Esophagus muscularis mucosa (tissue), 4 donors: ENCODE data around the gene PCBP1. TPM values are rescaled to one million over a fixed set of nuclear protein-coding genes. Genes with fewer than 3 reads are reported as not detected.
A peak's percentile ranks its signal among the peaks of the same experiment; 100 is the strongest.
"Not testable (repeated sequence)": the region's sequence is repeated elsewhere in the genome, so short reads cannot be mapped to it uniquely, and the experiment has no call there.

Source experiments
- DNase-seq: peaks from one replicate; pipeline ENCODE4 v3.0.0-alpha.2; 2017; ENCODE audit errors: extremely low spot score
- H3K27ac ChIP-seq, 4 donors: fragments of 200-600 bp; sonication (generic); replicated peaks in 1 of 4; 1 replicate in 3 of 4; 2 replicates in 1 of 4; pipeline ENCODE4 v1.5.1; 2016 to 2019; ENCODE audit warnings: mild to moderate bottlenecking in 1 of 4
- H3K27me3 ChIP-seq, 4 donors: fragments of 200-600 bp; sonication (generic); one replicate each; pipeline versions ENCODE4 v1.5.1 to v1.6.0; 2016 to 2019
- H3K36me3 ChIP-seq, 4 donors: fragments of 200-600 bp; sonication (generic); one replicate each; pipeline ENCODE4 v1.5.1; 2016 to 2019
- H3K4me1 ChIP-seq, 4 donors: fragments of 200-600 bp; sonication (generic); one replicate each; pipeline ENCODE4 v1.5.1; 2016 to 2019
- H3K4me3 ChIP-seq, 4 donors: fragments of 200-600 bp; sonication (generic); 1 replicate in 2 of 4; 2 replicates in 2 of 4; pipeline ENCODE4 v1.5.1; 2016 to 2019; ENCODE audit warnings: mild to moderate bottlenecking in 4 of 4, moderate library complexity in 1 of 4
- H3K9me3 ChIP-seq, 4 donors: fragments of 200-600 bp; sonication (generic); 1 replicate in 3 of 4; 2 replicates in 1 of 4; pipeline ENCODE4 v1.5.1; 2016 to 2019
- CTCF ChIP-seq, 3 experiments: fragments of 200-600 bp in 2 of 3; fragments of 450-650 bp in 1 of 3; sonication (generic) in 2 of 3; IDR thresholded peaks; one replicate each; pipeline ENCODE4 v1.5.1; 2017 to 2019; ENCODE audit warnings: antibody characterized with exemption in 3 of 3, mild to moderate bottlenecking in 2 of 3, moderate library complexity in 1 of 3
- EP300 ChIP-seq: sonication (generic); formaldehyde crosslinking; IDR thresholded peaks from one replicate; pipeline ENCODE4 v1.6.1; 2017; ENCODE audit warnings: antibody characterized with exemption
- POLR2A ChIP-seq: fragments of 450-650 bp; IDR thresholded peaks from one replicate; pipeline ENCODE4 v1.6.1; 2017; ENCODE audit warnings: antibody characterized with exemption, moderate library complexity, mild to moderate bottlenecking, low read depth
- POLR2AphosphoS5 ChIP-seq, 2 donors: sonication (generic); formaldehyde crosslinking; IDR thresholded peaks; one replicate each; pipeline ENCODE4 v1.6.1; 2017; ENCODE audit warnings: antibody characterized with exemption in 2 of 2
- WGBS: methylation state at CpG from one replicate; pipeline ENCODE4 v1.1.5; 2018; 5-methylcytosine and 5-hydroxymethylcytosine counted together
- intact Hi-C: fragments of 100-400 bp; cut with DNase I; formaldehyde crosslinking; loops from one replicate; pipeline ENCODE4 v1.15.1; 2023
- total RNA-seq, 4 donors: library from RNA; depleted of rRNA; stranded (reverse); fragments of >200 nt; gene quantifications; one replicate each; pipeline versions ENCODE4 v1.1.0 to v1.2.1, GENCODE V29; 2016

PCBP1 gene
- total RNA-seq, 4 donors from 2014 or later: 156 to 220 (median 189) TPM

GRCh38 chr2:70126413-70126812 is 39.1 kb downstream of the PCBP1 start:
- WGBS: 93% methylated on average over 2 of the region's 2 CpGs
- DNase-seq: no peak
- no peaks in the 10 kb centered on the region for H3K27me3 ChIP-seq
- peaks cover 26 to 42% (median 36%) of the 10 kb centered on the region in 4 donors for H3K4me1 ChIP-seq
- no peaks in the 10 kb centered on the region for H3K36me3 ChIP-seq
- intact Hi-C loops: no loop called here
- H3K9me3 ChIP-seq: no peaks in the 10 kb centered on the region
- H3K4me3 ChIP-seq: no peak overlapping the region
- TF ChIP-seq POLR2A (no peak), EP300 (no peak), CTCF (IDR thresholded peaks at IDR 0.05) (no peak), POLR2AphosphoS5 (IDR thresholded peaks at IDR 0.05) (no peak)
- H3K27ac ChIP-seq: no peak overlapping the region

- H3K9me3 ChIP-seq: no peaks in the 10 kb centered on the region
- no peak overlapping the region for H3K4me3 ChIP-seq
- 36% methylated on average over 1 of the region's 1 CpG for WGBS
- no peak for TF ChIP-seq POLR2AphosphoS5 (IDR thresholded peaks at IDR 0.05)
- TF ChIP-seq CTCF (IDR thresholded peaks at IDR 0.05): no peak
- TF ChIP-seq POLR2A: no peak
- TF ChIP-seq EP300: no peak
- no peak for DNase-seq
- H3K36me3 ChIP-seq: no peaks in the 10 kb centered on the region
- H3K4me1 ChIP-seq: peaks cover 38 to 53% (median 49%) of the 10 kb centered on the region in 4 donors
- H3K27ac ChIP-seq: no peak overlapping the region
- intact Hi-C loops: no loop called here
- no peaks in the 10 kb centered on the region for H3K27me3 ChIP-seq
Observed at GRCh38 chr2:70128005-70128404, 40.7 kb downstream of the PCBP1 start.

- H3K36me3 ChIP-seq, DNase-seq, intact Hi-C loops, H3K9me3 ChIP-seq, H3K27me3 ChIP-seq: not testable (repeated sequence)
- H3K4me1 ChIP-seq: peaks cover 43 to 57% (median 54%) of the 10 kb centered on the region in 4 donors
- 84% methylated on average over 17 of the region's 17 CpGs for WGBS
- H3K4me3 ChIP-seq: peak overlapping the region; percentile 38 to 47 (median 45)
- peak overlapping the region; percentile 84 to 92 (median 86) for H3K27ac ChIP-seq
Observed at GRCh38 chr2:70131344-70132143, 44.3 kb downstream of the PCBP1 start.

- Histone ChIP-seq H3K27ac (peak overlapping the region; percentile 84 to 92 (median 86)), H3K4me3 (peak overlapping the region; percentile 38 to 47 (median 45)), H3K27me3 (no peaks in the 10 kb centered on the region), H3K4me1 (peaks cover 47 to 57% (median 55%) of the 10 kb centered on the region in 4 donors), H3K9me3 (no peaks in the 10 kb centered on the region), H3K36me3 (no peaks in the 10 kb centered on the region)
- WGBS: 8% methylated on average over 8 of the region's 8 CpGs
- intact Hi-C loops: no loop called here
- no peak for DNase-seq
- TF ChIP-seq POLR2AphosphoS5 (IDR thresholded peaks at IDR 0.05) (peak; percentile 53 to 65), EP300 (no peak)
Observed at GRCh38 chr2:70132244-70133126, 45.2 kb downstream of the PCBP1 start.

- intact Hi-C loops: no loop called here
- 74% methylated on average over 1 of the region's 1 CpG for WGBS
- Histone ChIP-seq H3K4me1 (peaks cover 47 to 57% (median 52%) of the 10 kb centered on the region in 4 donors), H3K4me3 (peak overlapping the region; percentile 38 to 47 (median 45)), H3K36me3 (no peaks in the 10 kb centered on the region), H3K27ac (peak overlapping the region; percentile 84 to 92 (median 86)), H3K27me3 (no peaks in the 10 kb centered on the region), H3K9me3 (no peaks in the 10 kb centered on the region)
- no peak for DNase-seq
- TF ChIP-seq CTCF (IDR thresholded peaks at IDR 0.05): no peak
- no peak for TF ChIP-seq POLR2A
- no peak for TF ChIP-seq EP300
- TF ChIP-seq POLR2AphosphoS5 (IDR thresholded peaks at IDR 0.05): no peak
Observed at GRCh38 chr2:70133127-70133452, 45.8 kb downstream of the PCBP1 start.
